Stimulated activated naive B cell treated with anti-CD40 and anti-IgM and Interleukin-4, amounts not matched to agents 10 μg/mL and 1 μg/mL and 100 μg/mL, for 72 hours (primary cell): ENCODE results near the gene OR1L6.

Experiments used
- ATAC-seq, 2 donors: fragments of 150-1000 bp; cut with Tn5 transposase; replicated peaks; 2 replicates each; pipeline ENCODE4 v1.10.0; 2021; ENCODE audit warnings: moderate library complexity in 1 of 2
- DNase-seq: peaks from one replicate; pipeline ENCODE4 v3.0.0; 2021
- H3K27ac Mint-ChIP-seq: one replicate; pipeline ENCODE4 v1.8.0; 2022; ENCODE audit warnings: mild to moderate bottlenecking, mixed read lengths
- H3K27me3 Mint-ChIP-seq, 2 donors: one replicate each; pipeline ENCODE4 v1.8.0; 2022; ENCODE audit warnings: mixed read lengths in 2 of 2
- H3K36me3 Mint-ChIP-seq, 2 donors: one replicate each; pipeline ENCODE4 v1.8.0; 2022; ENCODE audit warnings: mixed read lengths in 2 of 2, mild to moderate bottlenecking in 1 of 2
- H3K4me1 Mint-ChIP-seq, 2 donors: one replicate each; pipeline ENCODE4 v1.8.0; 2022; ENCODE audit warnings: mixed read lengths in 2 of 2, mild to moderate bottlenecking in 1 of 2
- H3K4me3 Mint-ChIP-seq, 2 donors: one replicate each; pipeline ENCODE4 v1.8.0; 2022; ENCODE audit warnings: mild to moderate bottlenecking in 2 of 2, mixed read lengths in 2 of 2, moderate library complexity in 1 of 2
- H3K9me3 Mint-ChIP-seq, 2 donors: one replicate each; pipeline ENCODE4 v1.8.0; 2022; ENCODE audit warnings: mixed read lengths in 2 of 2, mild to moderate bottlenecking in 1 of 2

The OR1L6 gene

GRCh38 chr9:122742003-122742402 is at the start of gene OR1L6:
Gene OR1L6, plus strand, starts transcription at chr9:122742303. Its CDS starts 7,545 bp downstream, at chr9:122749848.
- H3K4me3 Mint-ChIP-seq = no peak within 1 kb of the TSS
- DNase-seq = no peak
- H3K36me3 Mint-ChIP-seq = no peaks in the 10 kb centered on the region
- ATAC-seq = no peak
- no peaks in the 10 kb centered on the region for H3K4me1 Mint-ChIP-seq
- no peak within 1 kb of the TSS for H3K27ac Mint-ChIP-seq
- H3K27me3 Mint-ChIP-seq = peaks cover 5 to 8% of the 10 kb centered on the region in 2 donors
- H3K9me3 Mint-ChIP-seq = peaks cover 4 to 8% of the 10 kb centered on the region in 2 donors

- H3K4me1 Mint-ChIP-seq = no peaks in the 10 kb centered on the region
- H3K27ac Mint-ChIP-seq = no peak overlapping the region
- H3K9me3 Mint-ChIP-seq = peaks cover 5 to 15% of the 10 kb centered on the region in 2 donors
- H3K4me3 Mint-ChIP-seq = no peak overlapping the region
- no peak for DNase-seq
- ATAC-seq = no peak
- H3K27me3 Mint-ChIP-seq = peaks cover 6 to 13% of the 10 kb centered on the region in 2 donors
- peaks cover 0 to 6% of the 10 kb centered on the region in 2 donors for H3K36me3 Mint-ChIP-seq
Observed at GRCh38 chr9:122695696-122696095, 46.4 kb upstream of the OR1L6 start.

DNA sequence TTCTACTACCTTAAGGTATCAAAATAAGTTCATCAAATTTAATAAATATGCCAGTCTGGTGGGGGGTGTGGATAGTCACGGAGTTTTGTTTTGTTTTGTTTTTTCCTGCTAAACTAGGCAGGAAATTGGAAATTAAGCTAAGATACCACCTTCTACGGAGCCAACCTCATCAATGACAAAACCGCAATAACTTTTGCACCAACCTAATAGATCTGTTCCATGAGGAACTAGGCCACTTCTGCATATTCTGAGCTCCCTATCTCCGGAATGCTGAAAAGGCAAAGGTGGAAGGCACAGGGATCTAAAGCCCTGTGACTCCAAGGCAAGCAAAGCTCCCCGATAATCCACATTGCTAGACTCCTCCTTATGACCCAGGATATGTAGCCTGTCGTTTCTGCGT is 24.1 kb upstream of the OR1L6 start:
- H3K27me3 Mint-ChIP-seq = peaks cover 11 to 13% of the 10 kb centered on the region in 2 donors
- ATAC-seq = no peak
- H3K36me3 Mint-ChIP-seq = no peaks in the 10 kb centered on the region
- DNase-seq = no peak
- H3K4me3 Mint-ChIP-seq = no peak overlapping the region
- no peak overlapping the region for H3K27ac Mint-ChIP-seq
- H3K9me3 Mint-ChIP-seq = peaks cover 14 to 17% of the 10 kb centered on the region in 2 donors
- H3K4me1 Mint-ChIP-seq = no peaks in the 10 kb centered on the region

DNA sequence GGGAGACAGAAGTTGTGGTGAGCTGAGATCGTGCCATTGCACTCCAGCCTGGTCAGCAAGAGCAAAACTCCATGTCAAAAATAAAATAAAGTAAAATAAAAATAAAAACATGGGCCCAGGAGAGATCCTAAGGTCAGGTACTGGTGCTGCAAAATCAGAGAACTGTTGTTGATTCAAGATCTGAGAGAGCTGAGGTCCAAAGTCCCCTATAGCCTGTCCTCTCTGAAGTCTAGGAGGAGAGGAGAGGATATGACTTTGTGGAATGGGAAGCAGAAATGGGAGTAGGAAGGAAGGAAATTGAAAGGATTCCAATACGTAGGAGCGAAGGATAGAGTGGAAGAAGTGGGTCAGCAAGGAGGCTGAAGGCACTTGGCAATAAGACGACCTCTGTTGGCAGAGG is 22.9 kb upstream of the OR1L6 start:
- Mint-ChIP-seq H3K27ac (no peak overlapping the region), H3K4me3 (no peak overlapping the region), H3K27me3 (peaks cover 4 to 14% of the 10 kb centered on the region in 2 donors), H3K36me3 (no peaks in the 10 kb centered on the region), H3K9me3 (peaks cover 16 to 20% of the 10 kb centered on the region in 2 donors), H3K4me1 (no peaks in the 10 kb centered on the region)
- ATAC-seq (no peak), DNase-seq (no peak)

- Mint-ChIP-seq H3K4me3 (no peak within 1 kb of the TSS), H3K4me1 (no peaks in the 10 kb centered on the region), H3K9me3 (peaks cover 27% of the 10 kb centered on the region in 2 donors), H3K36me3 (peaks cover 0 to 5% of the 10 kb centered on the region in 2 donors), H3K27ac (no peak within 1 kb of the TSS), H3K27me3 (peaks cover 9 to 12% of the 10 kb centered on the region in 2 donors)
- ATAC-seq (no peak), DNase-seq (no peak)
Observed at GRCh38 chr9:122723690-122724089, 18.4 kb upstream of the OR1L6 start, which contains the start of gene OR1L4. Gene OR1L4, plus strand, starts transcription at chr9:122723990. Its CDS starts 0 bp downstream, at chr9:122723990.

- Mint-ChIP-seq H3K9me3 (peaks cover 16% of the 10 kb centered on the region in 2 donors), H3K27ac (no peak overlapping the region), H3K36me3 (peaks cover 6 to 18% of the 10 kb centered on the region in 2 donors), H3K4me3 (no peak overlapping the region), H3K27me3 (peaks cover 9 to 26% of the 10 kb centered on the region in 2 donors), H3K4me1 (no peaks in the 10 kb centered on the region)
- ATAC-seq (no peak), DNase-seq (no peak)
Observed at GRCh38 chr9:122754825-122755224, 12.7 kb downstream of the OR1L6 start.

GRCh38 chr9:122767817-122768216 is 25.7 kb downstream of the OR1L6 start:
- ATAC-seq = no peak
- H3K27me3 Mint-ChIP-seq = peaks cover 9 to 23% of the 10 kb centered on the region in 2 donors
- no peak for DNase-seq
- no peaks in the 10 kb centered on the region for H3K4me1 Mint-ChIP-seq
- H3K36me3 Mint-ChIP-seq = peaks cover 11 to 30% of the 10 kb centered on the region in 2 donors
- H3K9me3 Mint-ChIP-seq = peaks cover 28 to 30% of the 10 kb centered on the region in 2 donors
- H3K4me3 Mint-ChIP-seq = no peak overlapping the region
- no peak overlapping the region for H3K27ac Mint-ChIP-seq

GRCh38 chr9:122777052-122777451 is 34.9 kb downstream of the OR1L6 start:
- Mint-ChIP-seq H3K4me3 (no peak overlapping the region), H3K4me1 (no peaks in the 10 kb centered on the region), H3K36me3 (peaks cover 4 to 8% of the 10 kb centered on the region in 2 donors), H3K9me3 (peaks cover 11 to 13% of the 10 kb centered on the region in 2 donors), H3K27me3 (peaks cover 0 to 3% of the 10 kb centered on the region in 2 donors), H3K27ac (no peak overlapping the region)
- ATAC-seq (no peak), DNase-seq (no peak)

DNA sequence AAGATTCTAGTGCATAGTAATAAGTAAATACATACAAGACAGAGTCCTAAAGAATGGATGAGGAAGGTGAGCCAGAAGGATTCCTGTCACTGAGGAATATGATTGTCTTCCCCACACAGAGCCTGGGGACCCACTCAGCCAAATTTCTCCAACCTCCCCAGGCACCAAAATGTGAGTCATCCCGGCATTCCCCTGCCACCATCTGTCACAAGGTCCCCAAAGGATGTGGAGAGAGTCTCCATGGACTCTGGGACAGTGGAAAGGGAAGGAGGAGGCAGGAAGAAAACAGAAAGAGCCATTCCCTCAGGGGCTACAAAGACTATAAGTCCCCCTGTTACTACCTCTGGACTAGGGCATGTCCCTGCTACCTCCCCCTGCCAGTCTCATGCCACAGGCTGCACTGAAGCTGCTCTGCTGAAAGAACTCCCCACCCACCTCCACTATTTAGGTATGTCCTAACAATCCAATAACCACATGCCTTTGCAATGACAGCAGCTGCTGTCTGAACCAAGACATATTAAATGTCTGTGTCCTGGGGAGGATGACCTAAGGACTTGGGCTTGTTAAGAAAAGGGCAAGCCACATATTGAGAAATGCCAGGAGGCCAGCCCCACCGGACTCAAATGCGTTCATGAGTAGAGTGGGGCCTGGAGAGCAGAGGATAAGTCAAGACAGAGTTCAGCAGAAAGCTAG is 36.0 kb downstream of the OR1L6 start:
- Mint-ChIP-seq H3K27ac (no peak overlapping the region), H3K4me1 (no peaks in the 10 kb centered on the region), H3K27me3 (no peaks in the 10 kb centered on the region), H3K4me3 (no peak overlapping the region), H3K36me3 (peaks cover 0 to under 1% of the 10 kb centered on the region in 2 donors), H3K9me3 (peaks cover 5 to 6% of the 10 kb centered on the region in 2 donors)
- DNase-seq (no peak), ATAC-seq (no peak)

GRCh38 chr9:122779181-122779580 is 37.1 kb downstream of the OR1L6 start:
- Mint-ChIP-seq H3K36me3 (no peaks in the 10 kb centered on the region), H3K4me1 (no peaks in the 10 kb centered on the region), H3K4me3 (no peak overlapping the region), H3K9me3 (no peaks in the 10 kb centered on the region), H3K27me3 (no peaks in the 10 kb centered on the region), H3K27ac (no peak overlapping the region)
- DNase-seq (no peak), ATAC-seq (no peak)

GRCh38 chr9:122780026-122780425 is 37.9 kb downstream of the OR1L6 start:
- DNase-seq (no peak), ATAC-seq (no peak)
- H3K9me3 Mint-ChIP-seq = no peaks in the 10 kb centered on the region
- no peaks in the 10 kb centered on the region for H3K4me1 Mint-ChIP-seq
- no peak overlapping the region for H3K27ac Mint-ChIP-seq
- H3K4me3 Mint-ChIP-seq = no peak overlapping the region
- no peaks in the 10 kb centered on the region for H3K27me3 Mint-ChIP-seq
- H3K36me3 Mint-ChIP-seq = no peaks in the 10 kb centered on the region

GRCh38 chr9:122781671-122782070 is 39.6 kb downstream of the OR1L6 start:
- H3K4me3 Mint-ChIP-seq = no peak overlapping the region
- H3K27me3 Mint-ChIP-seq = no peaks in the 10 kb centered on the region
- no peaks in the 10 kb centered on the region for H3K4me1 Mint-ChIP-seq
- ATAC-seq (no peak), DNase-seq (no peak)
- no peaks in the 10 kb centered on the region for H3K9me3 Mint-ChIP-seq
- no peaks in the 10 kb centered on the region for H3K36me3 Mint-ChIP-seq
- H3K27ac Mint-ChIP-seq = no peak overlapping the region

GRCh38 chr9:122785269-122785668 is 43.2 kb downstream of the OR1L6 start:
- DNase-seq = no peak
- peaks cover 1 to 4% of the 10 kb centered on the region in 2 donors for H3K36me3 Mint-ChIP-seq
- no peak overlapping the region for H3K27ac Mint-ChIP-seq
- ATAC-seq = no peak
- no peaks in the 10 kb centered on the region for H3K9me3 Mint-ChIP-seq
- H3K4me1 Mint-ChIP-seq = no peaks in the 10 kb centered on the region
- no peak overlapping the region for H3K4me3 Mint-ChIP-seq
- no peaks in the 10 kb centered on the region for H3K27me3 Mint-ChIP-seq

DNA sequence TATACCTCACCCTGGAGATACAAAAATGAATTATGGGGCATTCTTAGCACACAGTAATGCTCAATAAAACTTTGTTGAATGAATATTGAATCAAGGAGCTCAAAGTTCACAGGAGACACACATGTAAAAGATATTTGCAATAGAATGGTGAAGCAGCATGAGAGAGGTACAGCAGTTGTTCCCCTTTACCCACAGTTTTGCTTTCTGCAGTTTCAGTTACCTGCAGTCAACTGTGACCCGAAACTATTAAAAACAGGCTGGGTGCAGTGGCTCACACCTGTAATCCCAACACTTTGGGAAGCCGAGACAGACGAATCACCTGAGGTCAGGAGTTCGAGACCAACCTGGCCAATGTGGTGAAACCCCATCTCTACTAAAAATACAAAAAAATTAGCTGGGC is 44.2 kb downstream of the OR1L6 start:
- no peak overlapping the region for H3K4me3 Mint-ChIP-seq
- DNase-seq (no peak), ATAC-seq (no peak)
- no peaks in the 10 kb centered on the region for H3K27me3 Mint-ChIP-seq
- no peaks in the 10 kb centered on the region for H3K9me3 Mint-ChIP-seq
- H3K36me3 Mint-ChIP-seq = peaks cover 2 to 4% of the 10 kb centered on the region in 2 donors
- H3K27ac Mint-ChIP-seq = no peak overlapping the region
- H3K4me1 Mint-ChIP-seq = no peaks in the 10 kb centered on the region

GRCh38 chr9:122788831-122789230 is 46.7 kb downstream of the OR1L6 start, which contains the start of gene OR5C1:
Gene OR5C1, plus strand, starts transcription at chr9:122788933. Its CDS starts 0 bp downstream, at chr9:122788933.
- Mint-ChIP-seq H3K27me3 (no peaks in the 10 kb centered on the region), H3K4me1 (no peaks in the 10 kb centered on the region), H3K36me3 (peaks cover 2 to 4% of the 10 kb centered on the region in 2 donors), H3K27ac (no peak within 1 kb of the TSS), H3K4me3 (no peak within 1 kb of the TSS), H3K9me3 (no peaks in the 10 kb centered on the region)
- DNase-seq (no peak), ATAC-seq (no peak)
